Activated T-cell treated with anti-CD3 and anti-CD28 coated beads, Interleukin-2, amount 50 U/mL, for 72 hours (primary cell): Measurements from ENCODE around the gene SEC22C. TPM values are rescaled to one million over a fixed set of nuclear protein-coding genes. Genes with fewer than 3 reads are reported as not detected.

Experiments used
- ATAC-seq, 2 donors: fragments of 150-1000 bp; cut with Tn5 transposase; replicated peaks in 1 of 2; 2 replicates each; pipeline ENCODE4 v1.10.0; 2021; ENCODE audit warnings: moderate library complexity in 2 of 2, mild to moderate bottlenecking in 1 of 2
- DNase-seq, 2 donors: peaks; one replicate each; pipeline ENCODE4 v3.0.0; 2021 to 2022; ENCODE audit warnings: mixed read lengths in 1 of 2
- H3K27ac Mint-ChIP-seq: one replicate; pipeline ENCODE4 v1.8.0; 2022; ENCODE audit warnings: mild to moderate bottlenecking, moderate library complexity, mixed read lengths
- H3K27me3 Mint-ChIP-seq: one replicate; pipeline ENCODE4 v1.8.0; 2022; ENCODE audit warnings: low read depth, mixed read lengths
- H3K36me3 Mint-ChIP-seq, 2 donors: one replicate each; pipeline ENCODE4 v1.8.0; 2022; ENCODE audit warnings: mixed read lengths in 2 of 2, mild to moderate bottlenecking in 1 of 2; ENCODE audit not compliant: insufficient read depth in 2 of 2
- H3K4me1 Mint-ChIP-seq: one replicate; pipeline ENCODE4 v1.8.0; 2022; ENCODE audit warnings: low read depth, mixed read lengths
- H3K4me3 Mint-ChIP-seq, 2 donors: one replicate each; pipeline ENCODE4 v1.8.0; 2022; ENCODE audit warnings: mild to moderate bottlenecking in 2 of 2, mixed read lengths in 2 of 2, moderate library complexity in 2 of 2
- H3K9me3 Mint-ChIP-seq, 2 donors: one replicate each; pipeline ENCODE4 v1.8.0; 2022; ENCODE audit warnings: mixed read lengths in 2 of 2
- total RNA-seq, 2 donors: library from RNA; stranded (reverse); gene quantifications; one replicate each; pipeline ENCODE4 v1.2.3, GENCODE V29; 2022

Gene SEC22C, protein sequence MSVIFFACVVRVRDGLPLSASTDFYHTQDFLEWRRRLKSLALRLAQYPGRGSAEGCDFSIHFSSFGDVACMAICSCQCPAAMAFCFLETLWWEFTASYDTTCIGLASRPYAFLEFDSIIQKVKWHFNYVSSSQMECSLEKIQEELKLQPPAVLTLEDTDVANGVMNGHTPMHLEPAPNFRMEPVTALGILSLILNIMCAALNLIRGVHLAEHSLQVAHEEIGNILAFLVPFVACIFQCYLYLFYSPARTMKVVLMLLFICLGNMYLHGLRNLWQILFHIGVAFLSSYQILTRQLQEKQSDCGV
- 10 to 100 TPM; 60.6 to 66.4 TPM for total RNA-seq

DNA sequence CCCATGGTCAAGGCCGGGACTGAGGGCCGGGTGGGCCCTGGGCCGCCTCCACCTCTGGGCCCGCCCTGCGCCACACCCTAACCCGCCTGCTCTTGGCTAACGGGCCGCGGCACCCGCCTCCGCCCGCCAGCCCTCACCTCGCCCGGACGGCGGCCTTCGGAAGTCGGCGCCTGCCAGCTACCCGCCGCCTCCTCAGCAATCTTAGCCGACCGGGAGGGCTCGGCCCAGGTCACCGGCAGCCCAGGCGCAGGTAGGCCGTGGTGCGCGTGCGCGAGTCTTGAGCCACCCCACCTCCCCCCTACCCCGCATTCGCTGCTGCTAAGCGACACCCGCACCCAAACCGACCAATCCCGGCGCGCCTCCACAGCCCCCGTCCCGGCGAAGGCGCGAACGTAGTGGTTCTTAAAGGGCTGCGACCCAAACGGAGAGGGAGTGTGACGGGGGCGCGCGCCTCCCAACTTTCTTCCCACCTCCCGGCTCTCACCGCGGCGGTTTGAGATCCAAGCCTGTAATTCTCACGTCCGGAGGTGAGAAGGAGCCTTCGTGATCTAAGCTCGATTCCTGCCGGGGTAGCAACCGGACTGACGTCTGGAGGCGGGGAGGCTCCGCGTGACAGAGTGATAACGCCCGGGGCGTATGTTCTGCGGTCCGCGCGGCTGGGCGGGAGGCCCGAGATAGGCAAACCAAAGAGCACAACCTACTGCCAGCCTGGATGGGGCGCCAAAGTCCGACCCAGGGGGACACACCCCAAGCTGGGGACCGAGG, at the start of gene SEC22C:
TSS of gene SEC22C (minus strand) at position 259 of the 765 bp plus-strand sequence. CDS start 12,921 bp downstream, outside the sequence.
- H3K27ac Mint-ChIP-seq, result peak within 1 kb of the TSS; percentile 88
- H3K9me3 Mint-ChIP-seq, result no peaks in the 10 kb centered on the region
- peak; percentile 90 to 92 for ATAC-seq
- H3K27me3 Mint-ChIP-seq, result no peaks in the 10 kb centered on the region
- H3K4me1 Mint-ChIP-seq, result peaks cover 46% of the 10 kb centered on the region
- peaks cover 4 to 7% of the 10 kb centered on the region in 2 donors for H3K36me3 Mint-ChIP-seq
- H3K4me3 Mint-ChIP-seq, result peak within 1 kb of the TSS; percentile 94 to 96
- peak; percentile 97 to 98 for DNase-seq

DNA sequence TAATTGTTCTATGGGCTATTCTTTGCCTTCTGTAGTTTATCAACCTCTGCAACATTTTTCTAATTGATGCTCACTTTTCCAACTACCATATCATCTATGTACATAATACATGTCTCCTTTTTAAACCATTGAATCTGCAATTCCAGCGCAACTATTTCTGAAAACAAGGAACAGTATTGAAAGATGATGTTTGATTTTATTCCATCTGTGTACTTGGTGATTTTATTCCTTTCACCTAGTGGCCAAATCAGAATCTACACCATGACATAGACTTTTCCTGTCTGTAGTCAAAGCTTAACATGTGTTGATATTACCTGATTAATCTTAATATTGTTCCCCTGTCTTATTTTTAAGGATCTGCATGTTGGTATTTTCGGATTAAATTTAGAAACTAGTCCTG, 31.7 kb upstream of the SEC22C start:
- peak overlapping the region; percentile 7 for H3K27ac Mint-ChIP-seq
- ATAC-seq (no peak), DNase-seq (no peak)

DNA sequence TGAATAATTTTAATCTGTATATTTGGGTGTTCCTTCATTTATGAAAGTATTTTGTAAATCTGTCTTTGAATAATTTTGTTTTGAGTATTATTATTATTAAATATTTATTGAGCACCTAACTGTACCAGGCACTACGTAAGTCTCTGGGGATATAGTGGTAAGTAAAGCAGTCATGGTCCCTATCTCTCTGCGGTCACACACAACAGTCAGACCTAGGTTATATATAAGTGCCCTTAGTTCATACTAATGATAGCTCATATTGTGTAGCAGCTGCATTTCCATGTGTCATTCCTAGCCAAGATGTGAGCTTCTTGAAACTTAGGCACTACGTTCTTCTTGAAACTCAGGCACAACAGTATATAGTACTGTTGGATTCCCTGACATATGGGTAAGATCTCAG, 31.2 kb upstream of the SEC22C start:
- H3K4me1 Mint-ChIP-seq, result peaks cover 68% of the 10 kb centered on the region
- H3K4me3 Mint-ChIP-seq, result no peak overlapping the region
- H3K27ac Mint-ChIP-seq, result no peak overlapping the region
- ATAC-seq (no peak), DNase-seq (no peak)
- no peaks in the 10 kb centered on the region for H3K9me3 Mint-ChIP-seq
- H3K36me3 Mint-ChIP-seq, result peaks cover 4 to 18% of the 10 kb centered on the region in 2 donors
- H3K27me3 Mint-ChIP-seq, result no peaks in the 10 kb centered on the region

More for the DNA sequence above, 31.7 kb upstream of the SEC22C start:
- H3K9me3 Mint-ChIP-seq, result no peaks in the 10 kb centered on the region
- H3K27me3 Mint-ChIP-seq, result no peaks in the 10 kb centered on the region
- peaks cover 4 to 15% of the 10 kb centered on the region in 2 donors for H3K36me3 Mint-ChIP-seq
- peak overlapping the region in 1 of 2 donors; percentile 4 for H3K4me3 Mint-ChIP-seq
- H3K4me1 Mint-ChIP-seq, result peaks cover 68% of the 10 kb centered on the region

DNA sequence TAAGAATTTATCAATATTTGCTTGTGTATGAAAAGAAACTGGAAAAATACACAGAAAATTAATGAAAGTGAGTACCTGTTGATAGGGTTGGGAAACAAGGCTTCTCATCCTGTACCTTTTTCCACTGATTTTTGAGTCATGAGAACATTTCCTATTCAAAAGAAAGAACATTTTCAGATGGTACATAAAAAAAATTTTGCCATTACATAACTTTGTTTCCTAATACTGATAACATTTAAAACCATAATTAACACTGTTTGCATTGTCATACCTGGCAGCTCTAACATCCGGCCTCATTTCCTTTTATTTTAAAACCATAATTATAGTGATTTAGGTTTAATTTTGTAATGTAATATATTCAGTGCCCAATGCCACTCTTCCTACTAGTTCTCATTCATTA, 30.4 kb upstream of the SEC22C start:
- Mint-ChIP-seq H3K27ac (no peak overlapping the region), H3K9me3 (no peaks in the 10 kb centered on the region), H3K4me3 (no peak overlapping the region), H3K36me3 (peaks cover 6 to 17% of the 10 kb centered on the region in 2 donors), H3K27me3 (no peaks in the 10 kb centered on the region), H3K4me1 (peaks cover 68% of the 10 kb centered on the region)
- no peak for DNase-seq
- ATAC-seq, result no peak

DNA sequence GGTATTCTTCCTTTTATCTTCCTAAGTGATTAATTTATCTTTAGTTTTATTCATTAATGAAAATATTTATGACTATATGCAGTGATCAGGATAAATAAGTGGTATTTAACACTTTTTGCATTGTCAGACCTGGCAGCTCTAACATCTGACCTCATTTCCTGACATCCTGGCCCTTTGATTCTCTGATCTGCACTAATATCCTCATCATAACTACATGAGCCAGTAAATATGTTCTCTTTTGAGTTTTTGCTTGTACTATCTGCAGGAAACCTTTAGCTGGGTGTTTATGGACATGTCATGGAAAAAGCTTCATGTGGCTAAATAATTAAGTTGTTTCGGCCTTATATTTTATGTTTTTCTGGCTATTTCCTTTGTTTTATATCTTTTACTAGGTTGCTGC, 29.2 kb upstream of the SEC22C start:
- Mint-ChIP-seq H3K27ac (peak overlapping the region; percentile 91), H3K36me3 (peaks cover 6 to 21% of the 10 kb centered on the region in 2 donors), H3K9me3 (no peaks in the 10 kb centered on the region), H3K27me3 (no peaks in the 10 kb centered on the region), H3K4me3 (peak overlapping the region in 1 of 2 donors; percentile 59), H3K4me1 (peaks cover 63% of the 10 kb centered on the region)
- ATAC-seq, result no peak
- no peak for DNase-seq

DNA sequence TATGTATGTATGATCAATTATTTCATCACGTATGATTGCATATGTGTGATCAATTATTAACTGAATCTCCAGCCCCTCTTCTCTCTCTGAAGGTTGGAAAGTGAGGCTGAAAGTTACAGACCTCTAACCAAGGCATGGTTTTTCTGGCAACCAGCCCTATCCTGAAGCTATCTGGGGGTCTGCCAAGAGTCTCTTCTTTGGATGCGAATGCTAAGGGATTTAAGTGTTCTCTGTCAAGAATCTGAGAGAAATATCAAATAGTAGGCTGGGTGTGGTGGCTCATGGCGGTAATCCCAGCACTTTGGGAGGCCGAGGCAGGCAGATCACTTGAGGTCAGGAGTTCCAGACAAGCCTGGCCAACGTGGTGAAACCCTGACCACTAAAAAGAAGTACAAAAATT, 26.8 kb upstream of the SEC22C start:
- Mint-ChIP-seq H3K27ac (peak overlapping the region; percentile 88), H3K27me3 (no peaks in the 10 kb centered on the region), H3K36me3 (peaks cover 8 to 32% of the 10 kb centered on the region in 2 donors), H3K4me1 (peaks cover 71% of the 10 kb centered on the region), H3K4me3 (no peak overlapping the region), H3K9me3 (no peaks in the 10 kb centered on the region)
- DNase-seq, result no peak
- no peak for ATAC-seq

DNA sequence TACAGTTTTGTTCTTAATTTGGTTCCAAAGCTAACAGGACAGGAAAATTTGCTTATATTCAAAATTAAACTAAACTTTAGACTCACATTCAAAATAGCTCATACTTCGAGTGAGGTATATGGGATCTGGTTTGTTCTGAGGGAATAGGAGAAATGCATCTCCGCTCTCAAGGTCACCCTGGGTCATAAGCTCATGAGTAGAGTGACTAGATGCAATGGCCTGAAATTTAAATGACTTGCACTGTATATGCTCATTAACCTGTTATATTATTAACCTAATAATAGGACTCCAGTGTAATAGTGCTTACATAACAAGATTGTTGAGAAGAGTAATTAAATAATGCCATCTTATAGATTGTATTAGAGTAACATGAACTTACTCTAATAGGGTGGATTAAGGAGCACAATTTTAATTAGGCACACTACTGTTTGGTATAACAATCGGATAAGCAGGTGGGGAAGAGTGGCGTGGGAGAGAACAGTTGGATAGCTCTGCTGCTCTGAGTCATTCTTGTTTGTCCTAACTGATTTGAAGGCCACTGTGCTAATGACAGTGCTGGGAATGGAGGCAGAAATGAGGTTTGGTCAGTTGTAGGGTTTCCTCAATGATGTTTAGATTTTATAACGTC, 23.9 kb upstream of the SEC22C start:
- peaks cover 8 to 27% of the 10 kb centered on the region in 2 donors for H3K36me3 Mint-ChIP-seq
- no peaks in the 10 kb centered on the region for H3K9me3 Mint-ChIP-seq
- no peak for ATAC-seq
- no peak for DNase-seq
- H3K27me3 Mint-ChIP-seq, result no peaks in the 10 kb centered on the region
- H3K27ac Mint-ChIP-seq, result no peak overlapping the region
- H3K4me3 Mint-ChIP-seq, result no peak overlapping the region
- H3K4me1 Mint-ChIP-seq, result peaks cover 67% of the 10 kb centered on the region

DNA sequence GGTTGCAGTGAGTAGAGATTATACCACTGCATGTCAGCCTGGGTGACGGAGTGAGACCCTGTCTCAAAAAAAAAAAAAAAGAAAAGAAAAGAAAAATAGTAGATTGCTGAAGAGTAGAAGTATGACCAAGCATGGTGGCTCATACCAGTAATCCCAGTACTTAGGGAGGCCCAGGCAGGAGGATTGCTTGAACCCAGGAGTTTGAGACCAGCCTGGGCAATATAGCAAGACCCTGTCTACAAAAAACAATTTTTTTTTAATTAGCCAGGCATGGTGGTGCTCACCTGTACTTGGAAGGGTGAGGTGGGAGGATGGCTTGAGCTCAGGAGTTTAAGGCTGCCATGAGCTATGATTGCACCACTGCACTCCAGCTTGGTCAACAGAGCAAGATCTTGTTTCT, 21.2 kb upstream of the SEC22C start:
- H3K36me3 Mint-ChIP-seq, result peaks cover 14 to 21% of the 10 kb centered on the region in 2 donors
- peaks cover 0 to 2% of the 10 kb centered on the region in 2 donors for H3K9me3 Mint-ChIP-seq
- DNase-seq, result no peak
- H3K27me3 Mint-ChIP-seq, result no peaks in the 10 kb centered on the region
- peak overlapping the region; percentile 42 for H3K27ac Mint-ChIP-seq
- ATAC-seq, result no peak
- peaks cover 58% of the 10 kb centered on the region for H3K4me1 Mint-ChIP-seq
- peak overlapping the region in 1 of 2 donors; percentile 91 for H3K4me3 Mint-ChIP-seq

DNA sequence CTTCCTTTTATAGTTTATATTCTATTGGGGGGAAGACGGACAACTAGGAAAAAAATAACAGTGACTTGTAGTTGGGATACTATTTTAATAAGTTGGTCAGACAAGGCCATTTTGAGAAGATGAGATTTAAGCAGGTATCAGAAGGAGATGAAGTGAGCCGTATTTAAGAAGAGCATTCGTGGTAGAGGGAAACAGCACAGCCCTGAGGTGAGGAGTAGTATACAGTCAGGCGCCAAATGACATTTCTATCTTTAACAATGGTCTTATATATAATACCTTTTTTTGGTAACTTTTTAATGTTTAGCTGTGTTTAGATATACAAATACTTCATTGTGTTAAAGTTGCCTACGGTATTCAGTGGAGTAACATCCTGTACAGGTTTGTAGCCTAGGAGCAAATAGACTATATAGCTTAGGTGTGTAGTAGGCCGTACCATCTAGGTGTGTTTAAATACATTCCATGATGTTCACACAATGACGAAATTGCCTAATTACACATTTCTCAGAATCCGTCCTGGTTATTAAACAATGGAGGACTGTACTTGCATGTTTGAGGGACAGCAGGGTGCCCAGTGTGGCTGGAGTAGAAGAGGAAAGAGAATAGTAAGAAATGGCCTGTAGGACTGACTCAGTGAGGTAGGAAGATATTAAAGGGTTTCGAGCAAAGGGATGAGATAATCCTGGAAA, 20.3 kb upstream of the SEC22C start:
- ATAC-seq, result no peak
- peaks cover 58% of the 10 kb centered on the region for H3K4me1 Mint-ChIP-seq

DNA sequence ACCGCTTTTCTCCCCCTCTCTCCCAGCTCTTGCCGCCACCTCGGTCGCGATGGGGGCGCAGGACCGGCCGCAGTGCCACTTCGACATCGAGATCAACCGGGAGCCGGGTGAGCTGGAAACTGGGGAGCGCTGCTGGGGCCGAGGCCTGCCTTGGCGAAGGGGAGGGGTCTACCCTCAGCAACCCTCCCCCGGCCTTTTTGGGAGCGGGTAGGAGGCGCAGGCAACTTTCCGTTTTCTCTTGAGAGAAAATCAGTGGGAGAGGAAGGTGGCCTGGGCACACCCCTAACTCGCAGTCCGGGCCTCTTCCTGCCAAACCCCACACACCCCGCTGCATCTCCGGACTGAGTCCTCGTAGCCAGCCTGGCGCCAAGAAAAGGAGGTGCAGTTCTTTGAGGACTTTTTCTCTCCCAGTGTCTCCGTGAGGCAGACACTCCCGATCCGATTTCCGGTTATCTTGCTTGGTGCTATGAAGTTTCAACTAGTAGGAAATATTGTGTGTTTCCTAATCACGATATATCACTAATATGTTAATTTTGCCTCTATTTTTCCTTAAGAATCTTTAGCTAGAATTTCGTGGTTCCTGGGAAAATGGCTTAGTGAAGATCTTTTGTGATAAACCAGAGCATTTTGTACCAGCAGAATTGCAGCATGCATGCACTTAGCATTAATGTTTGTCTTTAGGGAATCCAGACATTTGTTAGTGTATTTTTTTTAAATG, 19.4 kb upstream of the SEC22C start:
- H3K9me3 Mint-ChIP-seq, result peaks cover 0 to 2% of the 10 kb centered on the region in 2 donors
- peaks cover 54% of the 10 kb centered on the region for H3K4me1 Mint-ChIP-seq

More for the DNA sequence above, 20.3 kb upstream of the SEC22C start:
- DNase-seq, result no peak
- H3K27ac Mint-ChIP-seq, result peak overlapping the region; percentile 98
- H3K4me3 Mint-ChIP-seq, result peak overlapping the region; percentile 91 to 94
- peaks cover 14 to 23% of the 10 kb centered on the region in 2 donors for H3K36me3 Mint-ChIP-seq
- peaks cover 0 to 2% of the 10 kb centered on the region in 2 donors for H3K9me3 Mint-ChIP-seq
- H3K27me3 Mint-ChIP-seq, result no peaks in the 10 kb centered on the region

DNA sequence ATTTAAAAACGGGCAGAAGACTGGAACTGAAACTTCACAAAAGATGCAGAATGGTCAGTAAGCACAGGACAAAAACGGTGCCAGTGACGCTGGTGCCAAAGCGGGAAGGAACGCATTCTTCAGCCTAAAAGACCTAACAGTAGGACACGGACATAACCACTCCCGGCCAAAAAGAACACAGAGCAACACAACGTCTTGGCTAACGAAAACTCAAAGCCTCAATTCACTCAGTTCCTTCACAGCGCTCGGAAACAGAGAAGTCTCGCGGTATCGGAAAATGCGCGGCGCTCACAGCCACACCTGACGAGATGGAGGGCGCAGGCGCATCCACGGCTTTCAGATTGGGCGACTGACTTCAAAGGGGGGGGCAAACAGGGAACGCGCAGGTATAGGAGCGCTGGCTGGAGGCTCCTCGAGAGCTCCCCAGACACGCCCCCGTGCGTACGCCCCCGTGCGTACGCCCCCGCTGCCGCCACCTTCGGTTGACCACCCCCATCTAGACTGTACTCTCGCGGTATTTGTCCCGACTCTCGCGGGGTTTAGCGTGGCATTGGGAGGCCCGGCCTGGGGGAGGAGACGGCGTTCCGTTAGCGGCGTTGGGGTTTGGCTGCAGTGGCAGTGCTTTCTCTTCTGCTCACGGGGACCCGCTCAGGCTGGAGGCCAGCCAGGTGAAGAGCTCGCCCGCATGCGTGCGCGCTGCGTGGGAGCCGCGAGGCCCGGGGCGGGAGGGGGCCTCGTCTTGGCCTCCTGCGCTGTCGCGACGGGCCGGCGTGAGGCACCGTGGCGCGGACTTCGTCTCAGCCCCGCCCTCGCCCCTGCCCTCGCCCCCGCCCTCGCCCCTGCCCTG, 18.6 kb upstream of the SEC22C start, which contains the start of gene NKTR:
TSS of gene NKTR (plus strand) at position 576 of the 847 bp plus-strand sequence. CDS start 321 bp downstream, outside the sequence.
- Mint-ChIP-seq H3K27me3 (no peaks in the 10 kb centered on the region), H3K4me3 (peak within 1 kb of the TSS; percentile 91 to 94), H3K36me3 (peaks cover 15 to 25% of the 10 kb centered on the region in 2 donors), H3K4me1 (peaks cover 47% of the 10 kb centered on the region), H3K27ac (peak within 1 kb of the TSS; percentile 98), H3K9me3 (peaks cover 0 to 2% of the 10 kb centered on the region in 2 donors)
- ATAC-seq, result peak; percentile 85 to 86
- peak; percentile 100 for DNase-seq

More for the DNA sequence above, 19.4 kb upstream of the SEC22C start:
- Mint-ChIP-seq H3K4me3 (peak overlapping the region; percentile 91 to 94), H3K36me3 (peaks cover 15 to 24% of the 10 kb centered on the region in 2 donors), H3K27me3 (no peaks in the 10 kb centered on the region), H3K27ac (peak overlapping the region; percentile 98)
- DNase-seq (peak; percentile 62 to 68), ATAC-seq (peak; percentile 18 to 41)
